GM21737 (cell line): ENCODE results near the gene OR2G2.

Experiments used
- ATAC-seq: cut with Tn5 transposase; IDR thresholded peaks from one replicate; pipeline ENCODE4 v1.9.1; 2021; ENCODE audit warnings: mild to moderate bottlenecking, moderate library complexity; ENCODE audit not compliant: unreplicated experiment

The OR2G2 gene, protein sequence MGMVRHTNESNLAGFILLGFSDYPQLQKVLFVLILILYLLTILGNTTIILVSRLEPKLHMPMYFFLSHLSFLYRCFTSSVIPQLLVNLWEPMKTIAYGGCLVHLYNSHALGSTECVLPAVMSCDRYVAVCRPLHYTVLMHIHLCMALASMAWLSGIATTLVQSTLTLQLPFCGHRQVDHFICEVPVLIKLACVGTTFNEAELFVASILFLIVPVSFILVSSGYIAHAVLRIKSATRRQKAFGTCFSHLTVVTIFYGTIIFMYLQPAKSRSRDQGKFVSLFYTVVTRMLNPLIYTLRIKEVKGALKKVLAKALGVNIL

DNA sequence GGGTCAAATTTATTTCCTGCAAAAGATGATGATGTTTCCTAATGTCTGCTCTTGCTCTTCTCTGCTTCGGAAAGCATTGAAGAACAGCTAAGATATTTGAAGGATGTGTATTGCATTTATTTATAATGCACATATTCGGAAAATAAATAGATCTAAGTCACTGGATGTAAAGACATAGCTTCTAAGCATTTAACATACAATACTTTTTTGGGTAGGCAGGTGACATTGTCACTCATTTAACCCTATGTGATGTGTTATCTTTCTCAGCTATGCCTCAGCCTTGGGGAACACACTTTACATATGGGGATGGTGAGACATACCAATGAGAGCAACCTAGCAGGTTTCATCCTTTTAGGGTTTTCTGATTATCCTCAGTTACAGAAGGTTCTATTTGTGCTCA is at the start of gene OR2G2:
Gene OR2G2 (plus strand): TSS at position 301 of the 400 bp plus-strand sequence. CDS start 0 bp downstream, at position 301.
- ATAC-seq, result no peak

DNA sequence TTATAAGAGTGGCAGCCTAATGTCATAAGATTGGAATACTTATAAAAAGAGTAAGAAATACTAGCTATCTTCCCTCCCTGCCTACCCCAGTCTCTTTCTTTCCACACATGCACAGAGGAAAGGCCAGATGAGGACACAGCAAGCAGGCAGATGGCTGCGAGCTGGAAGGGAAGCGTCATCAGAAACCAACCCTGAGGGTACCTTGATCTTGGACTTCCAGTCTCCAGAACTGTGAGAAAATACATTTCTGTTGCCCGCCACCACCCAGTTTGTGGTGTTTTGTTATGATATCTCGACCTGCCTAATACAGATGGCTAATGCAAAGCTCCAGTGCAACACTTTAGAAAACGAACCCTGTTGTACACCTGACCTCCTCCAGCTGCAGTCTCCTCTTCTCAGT is 49.6 kb upstream of the OR2G2 start:
- no peak for ATAC-seq

DNA sequence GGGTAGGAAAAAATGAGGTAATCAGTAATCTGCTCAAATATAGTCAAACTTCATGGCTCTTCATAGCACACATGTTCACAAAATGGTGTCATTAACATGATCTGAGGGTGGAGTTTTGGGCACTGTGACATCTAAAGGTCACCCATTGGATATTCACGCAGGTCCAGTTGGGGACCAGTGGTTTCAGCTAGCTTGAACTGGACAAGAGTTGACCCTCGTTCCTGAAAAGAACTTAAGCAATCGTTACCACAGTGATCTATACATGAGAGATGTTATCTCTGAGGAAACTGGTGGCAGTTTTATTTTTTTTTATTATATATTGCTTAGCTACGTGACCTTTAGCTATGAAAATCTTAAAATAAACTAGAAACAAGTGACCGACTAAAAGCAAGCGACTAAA is 48.9 kb upstream of the OR2G2 start:
- ATAC-seq, result no peak

DNA sequence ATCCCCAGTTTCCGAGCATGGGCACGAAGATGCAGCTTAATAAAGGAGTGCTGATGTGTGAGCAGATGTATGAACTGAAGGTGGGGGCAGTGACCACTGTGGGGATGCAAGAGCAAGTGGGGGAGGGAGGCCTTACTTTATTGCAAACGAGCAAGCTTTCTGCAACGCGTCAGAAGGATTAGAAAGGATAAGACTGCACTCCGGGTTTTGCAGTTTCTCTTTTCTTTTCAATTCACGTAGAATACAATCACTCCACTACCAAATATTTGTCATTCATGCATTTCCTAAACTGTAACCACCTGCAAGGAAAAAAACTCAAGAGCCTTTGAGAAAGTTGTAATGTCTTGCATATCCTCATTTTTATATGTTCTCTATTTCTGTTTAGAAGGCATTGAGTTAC is 47.6 kb upstream of the OR2G2 start:
- ATAC-seq, result no peak

DNA sequence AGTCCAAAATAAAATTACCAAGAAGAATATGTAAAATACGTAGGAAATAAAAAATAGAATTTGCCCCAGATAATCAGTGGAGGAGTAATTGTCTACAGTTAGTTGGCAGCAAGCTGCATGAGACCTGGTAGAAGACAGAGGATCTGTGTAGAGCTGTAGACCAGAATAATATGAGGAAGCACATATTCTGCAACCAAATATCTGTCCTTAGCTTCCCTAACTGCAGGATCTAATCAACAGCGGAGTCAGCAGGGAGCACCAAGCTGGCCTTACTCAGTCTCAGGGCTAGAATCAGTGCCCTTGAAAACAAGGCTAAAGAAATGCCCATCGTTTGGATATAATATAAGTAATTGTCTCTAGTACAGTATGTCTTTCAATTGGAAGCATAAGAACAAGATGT is 45.3 kb upstream of the OR2G2 start:
- ATAC-seq, result no peak

DNA sequence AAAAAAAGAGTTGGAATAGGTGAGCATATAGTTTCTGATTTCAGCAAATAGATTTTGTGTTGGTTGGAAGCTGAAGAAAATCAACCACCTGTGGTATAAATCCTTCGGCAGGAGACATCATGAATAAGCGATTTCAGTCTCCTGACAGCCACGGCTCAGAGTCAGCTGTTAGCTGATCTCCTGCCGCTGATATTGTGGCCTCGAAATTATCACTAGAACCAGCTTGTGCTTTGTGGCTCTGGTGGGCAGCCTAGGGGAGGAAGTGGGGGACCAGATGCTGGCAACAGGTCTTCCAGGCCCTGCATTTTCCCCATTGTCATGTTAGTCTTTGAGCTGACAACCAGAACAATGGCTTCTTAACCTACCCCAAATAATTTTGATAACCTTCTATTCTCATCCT is 40.1 kb upstream of the OR2G2 start:
- no peak for ATAC-seq

DNA sequence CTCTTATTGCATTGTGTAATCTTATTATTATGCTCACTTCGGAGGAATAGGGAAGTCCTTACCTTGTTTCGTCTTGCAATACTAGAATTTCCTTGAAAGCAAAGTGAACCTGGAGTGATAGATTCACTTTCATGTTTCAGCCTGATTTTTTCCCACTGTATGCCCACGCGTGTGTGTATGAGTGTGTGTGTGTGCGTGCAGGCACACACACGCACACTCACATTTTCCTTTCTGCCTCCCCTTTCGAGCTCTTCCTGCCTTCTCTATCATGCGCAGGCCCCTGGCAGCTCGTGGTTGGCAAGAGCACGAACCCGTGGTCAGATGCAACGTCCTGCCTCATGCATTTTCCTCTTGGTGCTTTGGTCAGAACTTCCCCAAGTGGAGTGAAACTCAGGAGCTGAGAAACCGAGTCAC is 39.4 kb upstream of the OR2G2 start, which contains the start of gene GCSAML:
Gene GCSAML (plus strand): TSS at position 366 of the 414 bp plus-strand sequence. CDS start 58 bp downstream, outside the sequence.
- ATAC-seq, result no peak

DNA sequence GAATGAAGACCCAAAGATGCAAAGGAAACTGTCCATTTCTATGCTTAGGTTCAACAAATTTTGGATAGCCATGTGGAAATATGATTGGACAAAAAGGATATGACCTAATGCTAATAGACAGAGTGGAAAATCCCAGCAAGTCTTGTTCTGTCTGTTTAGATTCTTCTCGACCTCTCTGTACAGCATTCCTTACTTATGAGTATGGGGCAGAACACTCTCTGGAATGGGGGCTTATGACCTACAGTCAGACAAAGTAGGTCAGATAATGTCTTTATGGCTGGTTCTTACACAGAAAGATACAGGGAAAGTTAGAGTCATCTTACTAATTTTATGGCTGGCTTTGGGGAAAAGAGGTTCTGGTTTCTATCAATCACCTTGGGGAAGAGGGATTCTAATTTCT is 36.4 kb upstream of the OR2G2 start:
- no peak for ATAC-seq

DNA sequence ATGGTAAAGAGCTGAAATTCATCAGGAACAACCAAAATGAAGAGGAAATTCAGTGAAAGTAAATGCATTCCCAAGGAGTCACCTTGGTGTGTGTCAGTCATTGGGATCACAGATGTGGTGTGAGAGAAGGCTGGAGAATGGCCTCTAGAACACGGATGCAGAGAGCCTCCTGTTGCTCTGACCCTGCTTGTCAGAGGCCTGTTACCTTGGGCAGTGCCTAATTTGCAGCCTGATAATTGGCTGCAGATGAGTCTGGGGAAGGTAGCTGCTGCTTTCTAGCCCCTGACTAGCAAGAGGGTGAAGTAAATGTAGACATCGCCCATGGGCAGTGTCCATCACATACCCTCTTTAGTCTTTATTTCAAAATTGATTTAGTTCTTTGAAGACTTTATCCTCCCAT is 35.9 kb upstream of the OR2G2 start:
- no peak for ATAC-seq

DNA sequence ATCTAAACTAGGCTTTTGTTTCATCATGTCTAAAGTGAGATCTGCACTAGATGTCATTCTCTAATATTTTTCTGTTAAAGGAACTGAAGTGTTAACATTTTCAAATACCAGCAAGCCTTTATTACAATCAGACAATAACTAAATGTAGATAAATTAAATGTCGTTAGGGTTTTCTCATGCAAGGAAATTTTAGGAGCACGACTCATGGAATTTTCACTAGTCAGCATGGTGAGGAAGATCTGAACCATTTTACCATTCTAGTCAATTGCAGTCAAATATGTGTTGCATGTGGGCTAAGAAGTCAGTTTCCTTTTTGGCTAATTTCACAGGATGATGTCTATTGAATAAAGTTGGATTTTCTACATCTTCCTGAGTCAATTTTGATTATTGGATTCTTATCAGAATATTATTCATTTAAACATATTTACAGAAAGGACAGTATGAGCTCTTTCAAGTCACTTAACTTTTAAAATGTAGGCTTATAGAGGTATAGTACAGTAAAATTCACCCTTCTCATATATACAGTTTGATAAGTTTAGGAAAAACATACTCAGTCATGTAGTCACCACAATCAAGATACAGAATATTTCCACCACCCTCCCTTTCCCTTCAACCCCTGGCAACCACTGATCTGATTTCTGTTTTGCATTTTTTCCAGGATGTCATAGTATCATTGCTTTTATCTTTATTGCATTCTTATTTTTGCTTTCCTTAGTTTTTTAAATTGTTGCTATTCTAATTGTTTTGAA is 30.1 kb upstream of the OR2G2 start:
- no peak for ATAC-seq

DNA sequence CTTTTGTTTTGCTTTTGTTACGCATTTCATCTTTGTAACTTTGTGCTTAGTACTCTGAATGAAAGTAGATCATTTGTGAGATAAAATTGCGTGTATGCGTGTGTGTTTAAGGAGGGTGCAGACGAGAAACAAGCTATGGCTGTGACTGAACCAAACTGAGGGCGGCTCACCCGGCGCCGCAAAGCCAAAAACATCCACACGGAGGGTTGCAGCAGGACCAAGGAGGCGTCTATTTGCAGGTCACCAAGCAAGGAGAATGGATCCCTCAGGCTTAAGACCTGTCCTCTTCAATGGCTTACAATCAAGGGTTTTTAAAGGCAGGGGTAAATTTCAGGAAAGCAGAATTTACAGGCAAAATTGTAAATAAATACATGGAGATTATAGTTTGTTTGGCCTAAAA is 26.4 kb upstream of the OR2G2 start:
- ATAC-seq, result no peak

DNA sequence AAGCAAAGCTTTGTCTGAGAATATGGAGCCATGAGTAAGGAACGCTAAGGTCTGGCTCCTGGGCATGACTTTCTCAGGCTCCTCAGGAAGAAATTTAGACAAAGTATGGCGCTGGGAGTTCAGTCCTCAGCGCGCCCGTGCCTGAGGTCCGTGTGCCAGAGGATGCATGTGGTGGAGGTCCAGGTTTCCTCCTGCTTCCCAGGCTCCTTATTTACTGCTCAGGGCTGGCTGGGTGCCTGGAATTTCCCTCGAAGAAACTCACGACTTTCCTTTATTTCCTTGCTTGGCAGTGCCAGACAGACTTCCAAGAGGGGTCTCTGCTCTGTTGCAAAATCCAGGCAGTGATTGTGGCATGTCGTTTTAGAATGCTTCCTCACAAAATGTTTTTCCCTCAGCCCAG is 26.0 kb upstream of the OR2G2 start:
- no peak for ATAC-seq

DNA sequence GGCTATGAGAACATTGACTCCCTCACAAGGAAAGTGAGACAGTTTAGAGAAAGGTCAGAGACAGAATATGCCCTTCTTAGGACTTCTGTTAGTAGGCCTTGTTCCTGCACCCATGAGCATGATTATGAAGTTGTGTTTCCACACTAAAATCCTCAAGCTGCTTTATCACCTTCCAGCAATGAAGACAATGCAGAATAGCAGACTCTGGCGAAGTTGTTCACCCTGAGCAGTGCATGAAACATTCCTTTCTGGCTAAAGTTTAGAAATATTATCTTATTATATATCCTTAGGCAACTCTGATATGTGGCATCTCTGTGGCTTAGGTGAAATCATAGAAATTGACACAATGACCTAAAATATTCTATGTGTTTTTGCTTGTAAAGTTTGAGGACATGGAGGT is 13.9 kb upstream of the OR2G2 start:
- no peak for ATAC-seq

DNA sequence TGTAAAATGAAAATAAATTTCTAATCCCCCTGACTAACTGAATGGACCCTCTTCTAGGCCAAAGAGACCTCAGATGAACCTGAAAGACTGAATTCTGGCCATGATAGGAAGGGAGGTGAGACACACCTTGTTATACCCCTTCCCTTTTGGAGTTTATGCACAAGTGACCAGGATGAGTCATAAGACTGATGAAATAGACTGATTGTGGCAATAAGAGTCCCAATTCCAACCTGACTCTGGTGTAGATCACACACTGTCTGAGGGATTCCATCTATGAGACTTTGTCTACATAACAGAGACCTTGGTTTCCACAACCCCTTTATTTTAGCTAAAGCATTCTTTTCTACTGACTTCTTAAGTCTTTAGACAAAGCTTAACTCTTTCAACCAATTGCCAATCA is 13.5 kb upstream of the OR2G2 start:
- ATAC-seq, result no peak

DNA sequence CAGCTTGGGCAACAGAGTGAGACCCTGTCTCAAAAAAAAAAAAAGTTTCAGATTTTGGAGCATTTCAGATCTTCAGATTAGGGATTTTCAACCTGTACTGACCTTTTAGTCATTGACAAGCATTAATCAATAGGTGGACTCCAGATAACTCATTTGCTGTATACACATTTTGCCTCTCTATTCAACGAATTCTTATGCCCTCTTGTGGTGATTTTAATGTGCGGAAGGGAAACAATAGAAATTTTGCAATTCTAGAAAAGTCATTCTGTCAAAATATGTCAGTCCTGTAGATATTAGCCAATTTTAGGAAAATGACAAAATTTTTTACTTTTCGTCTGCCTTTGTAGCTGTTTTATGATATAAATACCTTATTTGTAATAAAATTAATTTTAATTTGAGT is 11.6 kb upstream of the OR2G2 start:
- ATAC-seq, result no peak

DNA sequence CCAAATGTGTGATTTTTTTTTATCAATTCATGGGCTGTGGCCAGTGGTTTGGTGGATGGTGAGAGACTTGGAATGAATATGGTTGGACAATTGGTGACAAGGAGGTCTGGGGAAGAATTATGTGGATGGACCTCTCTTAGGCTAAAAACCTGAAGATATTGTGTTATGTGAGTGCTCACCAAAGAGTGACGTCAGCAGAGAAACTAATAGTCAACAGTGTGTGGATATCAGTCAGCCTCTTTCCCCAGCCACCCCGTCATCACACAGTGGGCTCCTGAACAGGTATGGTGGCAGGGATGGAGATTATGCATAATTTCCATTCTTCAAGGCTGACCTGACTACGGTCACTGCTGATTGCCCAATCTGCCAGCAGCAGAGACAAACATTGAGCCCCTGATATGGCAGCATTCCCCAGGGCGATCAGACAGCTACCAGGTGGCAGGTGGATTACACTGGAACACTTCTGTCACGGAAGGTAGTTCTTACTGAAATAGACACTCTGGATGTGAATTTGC is 9.2 kb upstream of the OR2G2 start:
- ATAC-seq, result no peak

DNA sequence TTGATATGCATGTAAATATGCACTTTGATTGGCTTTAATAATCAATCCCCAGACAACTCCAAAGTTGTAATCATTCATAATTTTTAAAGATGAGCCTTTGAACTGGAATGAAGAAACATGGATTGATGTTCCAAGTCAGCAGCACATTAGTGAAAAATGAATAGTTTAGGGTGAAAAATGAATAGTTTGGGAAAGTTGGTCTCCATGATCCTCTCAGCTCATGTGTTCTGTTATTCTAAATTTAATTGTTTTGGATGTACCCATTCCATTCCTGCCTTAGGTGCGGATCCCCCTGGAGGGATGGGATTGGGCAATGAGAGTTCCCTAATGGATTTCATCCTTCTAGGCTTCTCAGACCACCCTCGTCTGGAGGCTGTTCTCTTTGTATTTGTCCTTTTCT is 17.1 kb downstream of the OR2G2 start, which contains the start of gene OR2G3:
Gene OR2G3 (plus strand): TSS at position 301 of the 400 bp plus-strand sequence. CDS start 0 bp downstream, at position 301.
- no peak for ATAC-seq

DNA sequence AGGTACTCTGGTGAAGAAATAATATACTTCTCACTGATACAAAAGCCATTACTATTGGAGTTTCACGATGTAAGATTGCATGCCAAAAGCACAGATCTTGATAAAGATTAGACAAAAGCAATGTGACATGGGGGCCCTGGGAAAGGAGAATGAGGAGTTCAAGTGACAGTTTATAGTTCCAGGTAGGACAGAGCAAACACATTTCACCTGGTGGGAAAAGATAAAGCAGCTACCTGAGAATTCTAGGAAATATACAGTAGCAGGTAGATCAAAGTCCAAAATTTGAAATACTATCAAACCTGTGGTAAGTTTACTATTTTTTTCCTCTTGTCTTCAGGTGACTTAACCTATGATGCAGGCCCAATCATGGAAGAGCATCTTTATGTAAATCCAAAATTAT is 25.2 kb downstream of the OR2G2 start:
- no peak for ATAC-seq

DNA sequence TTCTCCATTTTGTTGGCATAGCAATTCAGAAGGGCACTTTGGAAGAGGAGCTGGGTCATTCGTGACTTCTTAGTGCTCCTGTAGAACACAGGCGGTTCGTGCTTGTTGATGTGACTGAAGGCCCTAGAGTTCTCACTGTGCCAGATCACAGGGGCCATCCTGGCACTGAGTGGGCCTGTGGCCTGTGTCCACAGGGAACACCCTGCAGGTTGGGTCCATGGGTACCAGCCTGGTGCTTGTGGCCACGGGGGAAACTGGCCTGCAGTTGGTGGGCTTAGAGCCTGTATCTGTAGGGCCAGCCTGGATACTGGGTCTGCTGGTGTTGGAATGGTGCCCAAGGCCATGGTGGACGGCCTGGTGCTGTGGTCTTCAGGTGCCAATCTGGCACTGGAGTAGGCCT is 26.5 kb downstream of the OR2G2 start:
- ATAC-seq, result no peak

DNA sequence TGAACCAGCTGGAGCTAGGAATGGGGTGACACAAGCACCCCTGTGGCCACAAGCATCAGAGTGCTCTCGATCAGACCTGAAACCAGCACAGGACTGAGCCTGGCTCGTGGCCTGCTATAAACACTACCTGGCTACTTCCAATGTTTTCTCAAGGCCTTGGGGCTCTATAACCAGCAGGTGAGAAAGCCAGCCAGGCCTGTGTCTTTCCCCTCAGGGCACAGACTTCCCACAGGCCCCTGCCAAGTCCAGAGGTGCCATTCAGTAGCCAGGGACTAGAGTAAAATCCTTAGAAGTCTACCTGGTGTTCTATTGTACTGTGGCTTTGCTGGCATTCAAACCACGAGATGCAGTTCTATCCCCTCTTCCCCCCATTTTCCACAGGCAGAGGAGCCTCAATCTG is 39.8 kb downstream of the OR2G2 start:
- ATAC-seq, result no peak

DNA sequence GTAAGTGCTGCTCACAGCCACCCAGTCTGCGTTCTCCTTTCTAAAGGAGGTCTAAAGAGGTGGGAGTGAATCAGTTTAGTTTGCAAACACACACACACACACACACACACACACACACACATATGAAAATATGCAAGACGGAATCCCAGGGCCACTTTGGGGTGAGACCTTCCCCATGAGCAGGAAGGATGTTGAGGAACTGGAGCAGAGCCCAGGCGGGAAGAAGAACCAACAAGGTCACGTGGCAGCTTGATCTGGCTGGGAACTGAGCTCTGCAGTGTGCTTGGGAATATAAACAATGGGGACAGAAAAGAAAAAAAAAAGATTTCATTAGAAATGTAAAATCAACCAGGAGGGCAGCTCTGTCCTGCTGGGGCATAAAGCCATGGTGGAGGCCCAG is 49.9 kb downstream of the OR2G2 start:
- ATAC-seq, result no peak

DNA sequence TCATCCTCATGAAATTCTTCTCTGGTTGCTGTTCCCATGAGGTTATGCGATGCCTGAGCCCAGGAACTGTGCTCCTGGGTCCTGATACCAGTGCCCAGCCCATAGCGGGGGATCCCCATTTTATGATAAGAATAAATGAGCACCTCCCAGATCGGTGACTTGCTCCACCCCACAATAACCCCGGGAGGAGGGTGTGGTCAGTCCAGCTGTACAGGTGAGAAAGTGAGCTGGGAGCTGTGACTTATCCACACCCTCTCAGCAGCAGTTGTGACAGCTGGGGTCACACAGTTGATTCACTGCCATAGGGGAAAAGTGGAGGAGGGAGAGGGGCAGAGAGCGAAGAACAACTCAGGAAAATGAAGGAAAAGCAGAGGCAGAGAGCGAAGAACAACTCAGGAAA is 50.6 kb downstream of the OR2G2 start:
- no peak for ATAC-seq
